DMS 273 (cell line): ENCODE measurements around the gene SELENOM.
A peak's percentile ranks its signal among the peaks of the same experiment; 100 is the strongest.

Experiments used
- DNase-seq: peaks from one replicate; lab custom pipeline; 2025; ENCODE audit not compliant: unreplicated experiment; lab: John Stamatoyannopoulos, UW

The SELENOM gene

DNA sequence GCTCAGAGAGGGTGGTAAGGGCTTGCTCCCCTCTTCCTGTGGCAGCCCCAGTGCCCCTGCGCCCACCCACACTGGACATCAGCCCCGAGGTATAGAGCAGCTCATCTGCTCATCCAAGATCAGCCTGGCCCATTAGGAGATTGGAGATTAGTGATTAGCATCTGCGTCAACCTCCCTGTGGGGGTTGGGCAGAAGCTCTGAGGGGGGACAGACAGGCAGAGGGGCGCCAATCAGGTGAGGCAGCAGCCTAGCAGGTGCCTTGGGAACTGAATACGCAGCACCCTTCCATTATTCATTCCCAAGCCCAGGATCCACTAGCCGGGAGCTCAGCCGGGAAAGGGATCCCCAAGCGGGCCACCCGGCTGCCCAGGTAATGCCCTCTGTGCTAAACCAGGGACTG is 15.2 kb downstream of the SELENOM start:
- DNase-seq, result no peak

DNA sequence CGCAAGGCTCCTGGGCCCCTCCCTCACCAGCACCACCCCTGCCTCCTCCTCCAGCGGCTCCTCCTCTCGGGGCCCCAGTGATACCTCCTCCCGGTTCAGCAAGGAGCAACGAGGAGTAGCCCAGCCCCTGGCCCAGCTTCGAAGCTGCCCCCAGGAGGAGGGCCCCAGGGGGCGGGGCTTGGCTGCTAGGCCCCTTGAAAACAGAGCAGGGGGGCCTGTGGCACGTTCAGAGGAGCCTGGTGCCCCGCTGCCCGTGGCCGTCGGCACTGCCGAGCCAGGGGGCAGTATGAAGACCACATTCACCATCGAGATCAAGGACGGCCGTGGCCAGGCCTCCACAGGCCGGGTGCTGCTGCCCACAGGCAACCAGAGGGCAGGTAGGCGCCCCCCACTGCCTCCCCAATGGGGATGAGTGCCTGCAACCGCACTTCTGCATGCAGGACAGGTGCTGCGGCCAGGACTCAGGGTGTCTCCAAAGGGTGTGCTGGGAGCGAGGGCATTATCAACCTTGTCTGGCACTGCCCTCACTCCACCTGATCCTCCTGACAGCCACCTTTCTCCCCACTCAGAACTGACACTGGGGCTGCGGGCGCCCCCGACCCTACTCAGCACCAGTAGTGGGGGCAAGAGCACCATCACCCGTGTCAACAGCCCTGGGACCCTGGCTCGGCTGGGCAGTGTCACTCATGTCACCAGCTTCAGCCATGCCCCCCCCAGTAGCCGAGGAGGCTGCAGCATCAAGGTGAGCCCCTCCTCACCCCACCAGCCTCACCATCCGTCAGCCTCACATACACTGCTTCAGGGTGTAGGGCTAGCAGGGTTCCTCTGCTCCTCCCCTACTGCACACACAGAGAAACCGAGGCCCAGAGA is 16.0 kb downstream of the SELENOM start:
- no peak for DNase-seq

DNA sequence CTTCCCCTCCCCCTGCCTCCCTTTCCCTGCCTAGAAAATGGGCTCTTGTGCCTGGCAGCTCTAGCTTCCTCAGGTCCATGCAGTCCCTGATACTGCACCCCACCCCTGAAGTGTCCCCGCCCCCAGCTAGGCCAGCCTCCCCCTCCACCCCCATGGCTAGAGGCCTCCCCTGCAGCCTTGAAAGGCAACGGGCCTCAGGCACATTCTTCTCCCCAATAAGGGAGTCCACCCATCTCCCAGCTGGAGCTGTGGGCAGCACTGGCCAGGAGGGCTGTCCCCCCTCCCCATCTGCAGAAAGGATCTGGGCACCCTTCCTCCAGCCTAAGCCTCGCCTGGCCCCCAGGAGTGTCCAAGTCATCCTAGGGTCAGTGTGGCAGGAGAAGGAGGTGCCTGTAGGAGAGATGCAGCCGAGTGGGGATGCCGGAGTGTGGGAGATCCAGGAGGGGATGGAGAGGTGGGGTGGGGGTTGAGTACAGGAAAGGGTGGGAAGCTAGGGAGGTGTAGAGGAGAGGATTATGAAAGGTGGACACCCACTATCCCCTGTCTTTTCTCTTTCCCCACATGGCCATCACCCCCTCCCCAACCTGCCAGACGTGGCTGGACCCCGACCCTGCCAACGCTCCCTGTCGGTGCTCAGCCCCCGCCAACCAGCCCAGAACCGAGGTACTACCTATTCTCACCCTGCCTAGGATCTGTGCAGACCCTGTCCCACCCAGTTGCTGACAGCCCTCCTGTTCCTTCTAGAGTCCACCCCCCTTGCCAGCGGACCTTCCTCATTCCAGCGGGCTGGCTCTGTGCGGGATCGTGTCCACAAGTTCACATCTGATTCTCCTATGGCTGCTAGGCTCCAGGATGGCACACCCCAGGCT is 16.9 kb downstream of the SELENOM start:
- no peak for DNase-seq

DNA sequence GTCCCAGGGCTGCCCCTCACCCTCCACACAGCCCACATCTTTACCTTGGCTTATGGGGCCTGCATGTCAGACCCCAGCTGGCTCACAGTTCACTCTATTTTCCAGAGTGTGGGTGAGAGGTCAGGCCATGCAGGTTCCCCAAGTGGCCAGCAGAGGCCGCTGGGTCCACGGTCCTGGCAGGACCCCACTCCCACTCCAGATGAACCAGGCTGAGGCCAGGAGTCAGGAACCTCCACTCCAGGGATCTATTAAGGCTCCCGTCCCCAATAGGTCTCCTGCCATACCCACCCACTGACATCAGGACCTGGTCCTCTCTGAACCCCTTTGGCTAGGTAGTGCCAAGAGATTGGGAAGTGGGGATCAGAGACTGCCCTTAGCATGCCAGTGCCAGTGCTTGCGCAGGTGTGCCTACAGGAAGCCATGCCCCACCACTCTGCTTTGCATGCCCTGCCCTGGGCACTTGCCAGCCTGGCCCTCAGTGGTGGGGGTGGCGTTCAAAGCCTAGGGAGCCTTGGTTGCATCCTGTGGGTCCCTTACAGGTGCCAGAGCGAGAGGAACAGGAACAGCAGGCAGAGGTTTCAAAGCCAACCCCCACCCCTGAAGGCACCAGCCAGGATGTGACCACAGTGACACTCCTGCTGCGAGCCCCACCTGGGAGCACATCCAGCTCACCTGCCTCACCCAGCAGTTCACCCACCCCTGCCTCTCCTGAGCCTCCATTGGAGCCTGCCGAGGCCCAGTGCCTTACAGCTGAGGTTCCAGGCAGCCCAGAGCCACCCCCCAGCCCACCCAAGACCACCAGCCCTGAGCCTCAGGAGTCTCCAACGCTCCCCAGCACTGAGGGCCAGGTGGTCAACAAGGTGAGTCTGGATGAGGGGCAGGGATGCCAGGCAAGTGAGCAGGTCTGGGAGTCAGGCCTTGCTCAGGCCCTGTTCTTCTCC is 17.9 kb downstream of the SELENOM start:
- peak; percentile 73 for DNase-seq

DNA sequence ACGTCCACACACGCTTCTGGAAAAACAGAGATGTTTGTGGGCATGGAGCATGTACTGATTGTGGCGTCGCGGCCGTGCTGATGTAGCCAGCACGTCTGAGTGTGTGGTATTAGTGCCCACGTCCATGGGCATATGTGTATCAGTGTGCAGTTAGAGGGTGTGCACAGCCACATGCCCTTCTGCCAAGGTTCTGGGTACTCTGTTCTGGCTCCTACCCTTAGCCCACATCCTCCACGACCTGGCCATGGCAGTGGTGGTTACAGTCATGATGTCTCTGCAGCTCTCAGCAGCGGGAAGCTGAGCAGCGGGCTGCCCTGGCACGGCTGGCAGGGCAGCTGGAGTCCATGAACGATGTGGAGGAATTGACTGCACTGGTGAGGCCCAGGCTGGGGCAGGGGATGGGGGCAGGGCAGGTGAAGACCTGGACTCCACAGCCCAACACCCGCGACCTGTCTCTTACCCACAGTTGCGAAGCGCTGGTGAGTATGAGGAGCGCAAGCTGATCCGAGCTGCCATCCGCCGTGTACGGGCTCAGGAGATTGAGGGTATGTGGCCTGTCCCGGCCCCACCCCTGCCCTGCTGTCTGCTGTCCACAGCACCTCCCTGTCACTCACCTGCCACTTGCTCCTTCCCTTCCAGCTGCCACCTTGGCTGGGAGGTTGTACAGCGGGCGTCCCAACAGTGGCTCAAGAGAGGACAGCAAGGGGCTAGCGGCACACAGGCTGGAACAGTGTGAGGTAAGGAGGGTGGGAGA is 19.0 kb downstream of the SELENOM start:
- DNase-seq, result no peak

DNA sequence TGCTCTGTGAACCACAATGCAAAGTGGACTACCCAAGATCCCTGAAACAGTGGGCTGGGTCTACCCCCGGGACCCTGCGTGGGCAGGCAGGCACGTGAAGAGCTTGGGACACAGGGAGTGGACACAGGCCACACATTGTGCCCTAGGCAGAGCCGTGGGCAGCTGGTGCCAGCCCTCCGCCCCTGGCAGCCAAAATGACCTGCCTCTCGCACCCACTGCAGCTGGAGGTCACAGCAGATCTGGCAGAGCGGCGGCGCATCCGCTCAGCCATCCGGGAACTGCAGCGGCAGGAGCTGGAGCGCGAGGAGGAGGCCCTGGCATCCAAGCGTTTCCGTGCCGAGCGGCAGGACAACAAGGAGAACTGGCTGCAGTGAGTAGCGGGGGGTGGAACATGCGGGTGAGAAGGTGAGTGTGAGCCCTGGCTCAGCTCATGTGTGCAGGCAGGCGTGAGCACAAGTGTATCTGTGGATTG is 19.6 kb downstream of the SELENOM start:
- DNase-seq, result no peak

DNA sequence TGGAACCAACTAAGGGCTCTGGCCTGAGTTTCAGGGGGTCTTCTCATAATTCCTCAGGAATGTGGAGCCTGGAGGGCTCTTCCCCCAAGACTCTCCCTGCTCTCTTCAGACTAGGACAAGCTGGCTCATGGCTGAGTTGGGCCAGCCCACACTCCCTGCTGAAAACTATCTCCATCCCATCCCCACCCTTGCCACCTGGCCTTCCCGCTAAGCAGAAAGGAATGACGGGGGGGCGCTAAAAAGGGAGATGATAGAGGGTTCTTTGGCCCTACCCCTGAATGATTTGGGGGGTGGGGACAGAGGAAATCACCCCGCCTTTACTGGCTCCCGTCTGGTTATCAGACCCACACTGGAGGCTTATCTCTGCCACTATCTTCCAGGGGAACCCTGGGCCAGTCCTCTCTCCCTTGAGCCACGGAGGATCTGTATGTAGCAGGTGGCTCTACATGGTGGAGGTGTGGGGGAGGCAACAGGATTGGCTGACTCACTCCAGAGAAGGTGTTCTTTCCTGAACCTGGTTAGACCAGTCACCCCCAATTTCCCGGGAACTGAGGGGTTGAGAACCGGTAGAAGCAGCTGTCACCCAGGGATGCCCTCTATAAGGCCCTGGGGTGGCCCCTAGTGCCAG is 20.6 kb downstream of the SELENOM start:
- DNase-seq, result peak; percentile 32

DNA sequence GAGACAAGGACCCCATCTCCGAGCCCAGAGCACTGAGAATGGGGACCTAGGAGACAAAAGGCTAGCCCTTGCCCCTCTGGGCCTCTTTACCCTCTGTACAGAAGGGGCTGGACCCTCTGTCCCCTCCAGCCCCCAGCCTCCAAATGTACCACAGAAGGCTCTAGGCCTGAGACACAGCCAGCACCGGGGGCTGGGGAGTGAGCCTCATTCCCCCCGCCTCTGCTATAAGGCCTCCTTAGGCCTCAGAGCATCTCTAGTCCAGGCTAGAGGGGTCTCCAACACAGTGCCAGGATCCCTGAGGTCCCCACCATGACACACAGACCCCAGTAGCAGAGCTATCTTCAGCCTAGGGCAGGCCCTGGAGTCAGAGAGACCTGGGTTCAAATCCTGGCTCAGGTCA is 21.4 kb downstream of the SELENOM start:
- no peak for DNase-seq

DNA sequence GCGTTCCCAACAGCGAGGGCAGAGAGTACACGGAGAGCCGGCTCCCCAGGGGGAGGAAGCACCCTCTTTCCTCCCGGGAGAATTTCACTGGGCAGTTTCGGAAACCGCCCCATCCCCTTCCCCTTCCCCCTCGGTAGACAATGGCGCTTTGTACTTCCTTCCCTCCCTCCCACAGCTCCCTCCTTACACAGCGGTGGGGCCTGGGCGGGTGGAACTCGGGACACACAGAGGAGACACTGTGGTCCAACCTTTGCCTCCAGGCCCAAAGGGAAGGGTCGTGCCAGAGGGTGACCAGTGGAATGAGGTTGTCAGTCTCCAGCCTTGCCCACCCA is 21.9 kb downstream of the SELENOM start:
- DNase-seq, result no peak

DNA sequence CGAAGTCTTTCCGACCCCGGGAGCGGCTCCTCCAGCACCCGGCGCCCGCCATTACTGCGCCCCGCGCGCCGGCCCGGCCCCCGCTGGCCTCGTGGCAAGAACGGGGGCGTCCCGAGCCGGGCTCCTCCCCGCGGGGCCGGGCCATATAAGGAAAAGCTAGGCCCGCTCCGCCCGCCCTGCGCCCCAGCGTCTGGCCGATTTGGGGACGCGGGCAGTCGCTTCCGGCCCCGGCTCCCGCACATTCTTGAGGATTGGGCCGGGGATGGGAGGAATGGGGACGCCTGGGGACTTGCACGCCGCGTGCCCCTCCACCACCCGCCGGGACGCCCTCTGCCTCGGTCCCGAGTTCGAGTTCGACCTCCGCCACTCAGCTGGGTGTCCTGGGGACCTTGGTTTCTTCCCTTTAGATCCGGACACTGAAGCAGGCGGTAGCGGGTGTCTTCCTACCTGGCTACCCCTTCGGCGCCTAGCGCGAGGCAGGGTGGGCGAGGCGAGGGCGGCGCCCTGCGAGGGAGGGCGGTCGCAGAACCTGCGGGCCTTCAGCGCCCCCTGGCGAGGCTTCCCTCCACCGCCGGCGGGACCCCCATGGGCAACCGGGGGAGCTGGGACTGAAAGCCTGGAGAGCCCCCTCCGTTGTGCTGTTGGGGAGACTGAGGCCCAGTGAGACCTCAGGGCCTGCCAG is 22.4 kb downstream of the SELENOM start:
- DNase-seq, result no peak

DNA sequence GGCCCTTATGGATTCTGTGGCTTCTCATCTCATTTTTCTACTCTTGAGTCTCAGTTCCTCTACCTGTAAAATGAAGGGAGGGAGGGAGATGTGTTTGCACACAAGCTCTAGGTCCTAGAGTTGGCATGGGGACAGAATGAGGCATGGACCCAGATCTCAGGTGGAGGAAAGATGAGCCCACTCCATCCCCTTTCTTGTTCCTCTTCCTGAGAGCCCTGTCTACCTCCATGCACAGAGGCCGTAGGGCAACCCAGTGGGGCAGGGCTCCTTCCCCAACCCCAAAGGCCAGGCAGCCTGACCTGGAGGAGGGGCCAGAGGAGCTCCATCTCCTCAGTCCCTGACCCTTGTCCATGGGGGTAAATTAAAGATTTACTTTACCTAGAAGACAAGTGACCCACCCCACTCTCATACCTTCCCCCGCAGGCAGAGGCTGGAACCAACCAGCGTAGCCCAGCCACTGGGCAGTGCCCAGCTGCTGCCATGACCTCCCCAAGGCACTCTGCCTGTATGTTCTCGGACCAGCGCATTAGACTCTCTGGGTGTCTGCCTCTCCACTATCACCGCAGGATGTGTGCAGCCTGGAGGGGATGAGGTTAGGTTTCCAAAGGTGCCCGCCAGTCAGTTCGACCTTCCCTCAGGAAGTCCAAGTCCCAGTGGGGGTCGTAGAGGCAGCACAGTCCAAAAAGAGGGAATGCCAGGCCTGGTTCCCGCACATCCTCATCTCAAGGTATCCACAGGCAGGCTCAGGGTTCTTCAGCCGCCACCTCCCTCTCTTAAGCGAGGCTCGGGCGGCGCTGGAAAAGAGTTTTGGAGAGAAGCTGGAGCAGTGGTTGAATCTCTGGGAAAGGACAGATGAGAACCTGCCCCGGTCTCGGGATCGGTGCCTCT is 23.2 kb downstream of the SELENOM start:
- DNase-seq, result no peak

DNA sequence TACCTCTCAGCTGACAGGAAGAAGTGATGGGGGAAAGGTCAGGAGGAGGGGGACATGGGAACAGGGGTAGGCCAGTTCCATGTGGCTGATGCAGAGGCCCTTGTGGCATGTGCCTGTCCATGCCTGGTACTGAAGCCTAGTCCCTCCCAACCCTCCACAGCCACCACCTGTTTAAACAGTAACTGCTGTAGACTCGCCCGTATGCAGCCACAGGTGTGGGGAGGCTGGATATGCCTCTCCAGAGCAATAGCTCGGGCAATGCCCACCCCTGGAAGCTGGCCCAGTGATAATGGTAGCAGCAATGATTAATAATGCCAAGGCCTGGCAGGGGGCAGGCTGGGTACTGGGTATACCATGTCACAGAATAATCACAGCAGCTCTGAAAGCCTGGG is 24.0 kb downstream of the SELENOM start:
- no peak for DNase-seq

DNA sequence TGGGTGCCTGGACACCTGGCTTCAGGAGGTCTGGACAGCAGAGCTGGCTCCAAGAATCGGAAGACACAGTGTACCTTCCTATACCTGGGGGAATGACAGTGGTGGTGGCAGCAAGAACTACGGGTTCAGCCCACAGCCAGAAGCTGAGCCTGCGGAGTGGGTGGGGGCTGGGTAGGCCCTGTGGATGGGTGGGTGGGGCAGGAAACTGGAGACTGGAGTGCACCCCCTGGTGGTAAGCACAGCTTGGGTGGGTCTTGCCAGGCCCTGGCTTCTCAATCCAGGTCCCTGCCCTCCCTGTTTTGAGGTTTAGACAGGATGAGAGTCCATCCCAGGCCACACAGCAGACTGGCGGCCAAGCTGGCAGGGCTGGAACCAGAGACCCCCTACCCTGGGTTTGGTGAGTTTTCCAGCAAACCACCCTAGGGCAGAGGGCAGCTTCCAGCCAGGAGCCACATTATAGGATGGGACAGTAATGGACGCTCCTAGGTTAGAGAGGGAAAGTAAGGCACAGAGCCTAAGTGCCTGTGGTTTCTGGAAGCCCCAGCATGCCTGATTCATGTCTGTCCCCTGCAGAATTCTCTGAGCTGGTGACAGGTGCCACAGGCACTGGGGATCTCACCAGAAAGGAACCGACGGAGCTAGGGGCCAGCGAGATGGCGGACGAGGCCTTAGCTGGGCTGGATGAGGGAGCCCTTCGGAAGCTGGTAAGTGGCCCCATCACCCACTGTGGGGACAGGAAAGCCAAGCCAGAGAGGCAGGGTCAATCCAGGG is 24.6 kb downstream of the SELENOM start:
- DNase-seq, result peak; percentile 53

DNA sequence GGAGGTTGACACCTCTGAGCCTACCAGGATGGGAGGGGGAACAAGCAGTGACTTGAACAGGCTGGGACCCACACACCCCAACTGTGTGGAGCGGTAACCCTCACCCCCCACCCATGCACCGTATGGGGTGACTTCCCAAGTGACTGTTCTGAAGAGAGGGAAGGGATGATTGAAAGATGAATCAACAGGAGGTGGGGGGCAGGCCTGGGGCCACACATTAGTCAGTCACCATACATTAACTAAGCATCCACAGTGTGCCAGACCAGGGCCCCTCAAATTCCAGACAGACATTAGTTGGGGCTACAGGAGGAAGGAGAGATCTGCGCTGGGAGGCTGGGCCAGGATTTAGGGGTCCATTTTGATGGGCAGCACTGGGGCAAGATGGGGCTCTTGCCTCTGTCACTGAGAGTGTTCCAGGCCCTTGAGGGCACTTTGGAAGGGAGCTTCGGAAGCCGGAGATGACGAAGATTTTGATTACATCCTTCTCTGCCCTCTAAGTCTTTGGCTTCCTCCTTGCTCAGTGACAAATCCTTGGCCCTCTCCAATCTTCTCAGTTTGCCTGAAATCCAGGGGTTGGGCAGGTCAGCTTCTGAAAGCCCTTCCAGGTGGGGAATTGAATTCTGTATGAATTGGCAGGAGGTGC is 25.3 kb downstream of the SELENOM start:
- no peak for DNase-seq

DNA sequence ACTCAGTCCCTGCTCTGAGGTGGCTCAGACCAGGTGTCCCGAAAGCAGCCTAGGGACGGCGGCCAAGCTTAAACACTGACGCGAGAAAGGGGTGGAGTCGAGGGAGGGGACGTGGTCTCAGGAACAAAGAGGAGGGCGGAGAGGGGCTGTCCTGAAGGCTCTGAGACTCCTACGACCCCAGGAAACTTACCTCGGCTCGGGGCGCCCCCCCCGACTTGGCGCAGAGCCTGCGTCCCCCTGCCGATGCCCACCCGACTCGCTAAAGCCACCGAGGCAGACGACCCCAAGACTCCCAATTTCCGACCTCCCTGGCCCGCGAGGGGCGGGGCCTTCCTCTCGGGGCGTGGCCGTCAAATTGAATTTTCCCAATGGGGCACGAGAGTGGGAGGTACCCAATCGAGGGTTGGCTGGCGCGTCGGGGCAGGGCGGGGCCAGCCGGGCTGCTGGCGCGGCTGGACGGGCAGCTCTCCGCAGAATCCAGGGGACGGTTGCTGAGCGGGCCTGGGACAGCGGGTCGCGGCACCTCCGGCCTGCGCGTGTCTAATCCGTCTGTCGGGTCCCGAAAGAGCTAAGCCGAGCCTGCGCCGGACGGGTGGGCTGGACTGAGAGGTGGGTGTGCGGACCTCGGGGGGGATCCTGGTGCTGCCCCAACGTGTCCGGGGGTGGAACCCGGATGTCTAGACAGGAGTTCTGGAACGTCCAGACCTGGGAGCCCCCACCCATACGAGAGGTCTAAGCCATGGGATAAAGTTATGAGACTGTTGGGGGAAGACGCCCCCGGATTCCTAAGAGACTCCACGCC is 26.3 kb downstream of the SELENOM start, which contains the start of gene SMTN:
Gene SMTN (plus strand): TSS at position 471 of the 802 bp plus-strand sequence. CDS start 1,941 bp downstream, outside the sequence.
- peak; percentile 92 for DNase-seq
